ENCODE results near the gene PRRC2B. TPM values are rescaled to one million over a fixed set of nuclear protein-coding genes. Genes with fewer than 3 reads are reported as not detected.

The PRRC2B gene
- total and polyA plus RNA-seq, 8 donors: 159 to 233 (median 187) TPM

DNA sequence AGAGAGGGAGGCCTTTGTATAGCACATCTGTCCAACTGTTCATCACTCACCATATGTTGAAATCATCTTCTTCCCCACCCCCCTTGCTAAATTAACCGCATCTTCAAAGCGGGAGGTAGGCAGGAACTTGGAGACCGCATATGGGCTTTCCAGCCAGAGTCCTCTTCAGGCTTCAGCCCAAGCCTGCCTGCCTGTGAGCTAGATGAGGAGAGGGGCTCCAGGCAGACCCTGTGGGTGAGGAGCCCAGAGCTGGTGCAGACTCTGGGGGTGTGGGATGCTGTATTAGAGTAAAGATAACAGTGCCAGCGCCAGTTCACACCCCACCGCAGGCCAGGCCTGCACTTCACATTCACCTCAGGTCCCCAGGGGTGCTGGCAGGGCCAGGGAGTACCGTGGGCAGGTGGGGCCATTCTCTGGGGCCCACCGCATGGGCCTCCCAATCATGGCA lies 16.2 kb downstream of the PRRC2B start:
- intact Hi-C loops (cut with DNase I): no loop called here
- DNase-seq (peak in 1 of 4 donors; percentile 78), ATAC-seq (no peak)
- TF ChIP-seq, protein P1, sequence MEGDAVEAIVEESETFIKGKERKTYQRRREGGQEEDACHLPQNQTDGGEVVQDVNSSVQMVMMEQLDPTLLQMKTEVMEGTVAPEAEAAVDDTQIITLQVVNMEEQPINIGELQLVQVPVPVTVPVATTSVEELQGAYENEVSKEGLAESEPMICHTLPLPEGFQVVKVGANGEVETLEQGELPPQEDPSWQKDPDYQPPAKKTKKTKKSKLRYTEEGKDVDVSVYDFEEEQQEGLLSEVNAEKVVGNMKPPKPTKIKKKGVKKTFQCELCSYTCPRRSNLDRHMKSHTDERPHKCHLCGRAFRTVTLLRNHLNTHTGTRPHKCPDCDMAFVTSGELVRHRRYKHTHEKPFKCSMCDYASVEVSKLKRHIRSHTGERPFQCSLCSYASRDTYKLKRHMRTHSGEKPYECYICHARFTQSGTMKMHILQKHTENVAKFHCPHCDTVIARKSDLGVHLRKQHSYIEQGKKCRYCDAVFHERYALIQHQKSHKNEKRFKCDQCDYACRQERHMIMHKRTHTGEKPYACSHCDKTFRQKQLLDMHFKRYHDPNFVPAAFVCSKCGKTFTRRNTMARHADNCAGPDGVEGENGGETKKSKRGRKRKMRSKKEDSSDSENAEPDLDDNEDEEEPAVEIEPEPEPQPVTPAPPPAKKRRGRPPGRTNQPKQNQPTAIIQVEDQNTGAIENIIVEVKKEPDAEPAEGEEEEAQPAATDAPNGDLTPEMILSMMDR (IDR thresholded peaks at IDR 0.05): no peak
- no peaks in the 10 kb centered on the region for H3K27me3 ChIP-seq
- H3K4me3 ChIP-seq: no peak overlapping the region
- H3K4me1 ChIP-seq: peaks cover 51 to 73% of the 10 kb centered on the region in 2 donors
- no peaks in the 10 kb centered on the region for H3K9me3 ChIP-seq
- H3K27ac ChIP-seq: peak overlapping the region in 1 of 2 donors; percentile 43
- peaks cover 0 to 8% of the 10 kb centered on the region in 2 donors for H3K36me3 ChIP-seq

DNA sequence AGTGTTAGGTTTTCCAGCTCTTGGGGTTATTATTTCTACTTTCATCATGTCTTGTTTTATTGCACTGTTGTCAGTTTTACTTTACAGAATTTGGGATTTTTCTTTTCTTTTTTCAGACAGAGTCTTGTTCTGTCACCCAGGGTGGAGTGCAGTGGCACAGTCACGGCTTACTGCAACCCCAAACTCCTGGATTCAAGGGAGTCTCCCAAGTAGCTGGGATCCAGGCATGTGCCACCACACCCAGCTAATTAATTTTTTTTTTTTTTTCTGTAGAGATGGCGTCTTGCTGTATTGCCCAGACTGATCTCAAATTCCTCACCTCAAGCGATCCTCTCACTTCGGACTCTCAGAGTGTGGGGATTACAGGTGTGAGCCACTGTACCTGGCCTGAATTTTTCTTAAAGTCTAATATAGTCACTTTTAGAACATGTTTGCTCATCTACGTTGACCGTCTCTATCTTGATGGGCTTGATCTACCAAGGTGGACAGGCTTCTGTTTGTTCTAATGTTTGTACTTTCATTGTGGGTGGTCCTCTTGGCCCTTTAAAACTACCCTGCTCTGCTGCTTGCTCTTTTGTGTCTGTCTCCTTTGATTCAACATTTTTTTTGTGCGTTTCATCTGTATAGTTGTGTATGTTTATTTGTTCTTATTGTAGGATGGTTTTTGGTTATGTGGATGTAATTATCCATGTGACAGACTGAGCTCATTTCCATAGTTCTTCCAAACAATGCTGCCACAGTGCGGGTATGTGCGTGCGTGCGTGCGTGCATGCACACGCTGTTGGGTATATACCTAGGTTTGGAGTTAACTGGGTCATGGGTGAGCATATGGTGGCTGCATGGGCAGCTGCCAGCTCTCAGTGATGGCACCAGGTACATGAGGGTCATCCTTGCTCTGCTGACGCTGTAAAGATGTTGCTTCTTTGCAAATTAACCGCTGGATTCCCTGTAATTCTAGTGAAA lies 18.1 kb downstream of the PRRC2B start:
- DNase-seq (no peak), ATAC-seq (no peak)
- H3K9me3 ChIP-seq: no peaks in the 10 kb centered on the region
- peaks cover 0 to 9% of the 10 kb centered on the region in 2 donors for H3K36me3 ChIP-seq
- TF ChIP-seq, protein P1 (IDR thresholded peaks at IDR 0.05): no peak
- intact Hi-C loops (cut with DNase I): no loop called here
- H3K4me3 ChIP-seq: no peak overlapping the region
- peaks cover 32 to 64% of the 10 kb centered on the region in 2 donors for H3K4me1 ChIP-seq
- H3K27me3 ChIP-seq: no peaks in the 10 kb centered on the region
- H3K27ac ChIP-seq: no peak overlapping the region

DNA sequence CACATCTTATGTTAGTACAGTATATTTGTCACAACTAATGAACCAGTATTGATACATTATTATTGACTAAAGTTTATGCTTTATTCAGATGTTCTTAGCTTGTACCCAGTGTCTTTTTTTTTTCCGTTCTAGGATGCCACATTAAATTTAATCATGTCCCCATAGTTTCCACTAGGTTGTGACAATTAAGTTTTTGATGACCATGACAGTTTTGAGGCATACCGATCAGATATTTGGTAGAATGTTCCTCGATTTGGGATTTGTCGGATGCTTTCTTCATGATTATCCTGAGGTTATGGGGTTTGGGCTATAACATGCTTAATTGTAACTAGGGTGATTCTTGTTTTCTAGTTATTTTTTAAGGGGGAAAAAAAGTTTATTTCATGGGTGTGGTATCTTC lies 22.6 kb downstream of the PRRC2B start:
- ATAC-seq: no peak
- DNase-seq: no peak
- H3K9me3 ChIP-seq: no peaks in the 10 kb centered on the region
- no peak overlapping the region for H3K4me3 ChIP-seq
- H3K27me3 ChIP-seq: no peaks in the 10 kb centered on the region
- TF ChIP-seq, protein P1 (IDR thresholded peaks at IDR 0.05): no peak
- intact Hi-C loops (cut with DNase I): no loop called here
- peaks cover 27 to 71% of the 10 kb centered on the region in 2 donors for H3K4me1 ChIP-seq
- H3K36me3 ChIP-seq: peaks cover 0 to 9% of the 10 kb centered on the region in 2 donors
- H3K27ac ChIP-seq: peak overlapping the region in 1 of 2 donors; percentile 53

DNA sequence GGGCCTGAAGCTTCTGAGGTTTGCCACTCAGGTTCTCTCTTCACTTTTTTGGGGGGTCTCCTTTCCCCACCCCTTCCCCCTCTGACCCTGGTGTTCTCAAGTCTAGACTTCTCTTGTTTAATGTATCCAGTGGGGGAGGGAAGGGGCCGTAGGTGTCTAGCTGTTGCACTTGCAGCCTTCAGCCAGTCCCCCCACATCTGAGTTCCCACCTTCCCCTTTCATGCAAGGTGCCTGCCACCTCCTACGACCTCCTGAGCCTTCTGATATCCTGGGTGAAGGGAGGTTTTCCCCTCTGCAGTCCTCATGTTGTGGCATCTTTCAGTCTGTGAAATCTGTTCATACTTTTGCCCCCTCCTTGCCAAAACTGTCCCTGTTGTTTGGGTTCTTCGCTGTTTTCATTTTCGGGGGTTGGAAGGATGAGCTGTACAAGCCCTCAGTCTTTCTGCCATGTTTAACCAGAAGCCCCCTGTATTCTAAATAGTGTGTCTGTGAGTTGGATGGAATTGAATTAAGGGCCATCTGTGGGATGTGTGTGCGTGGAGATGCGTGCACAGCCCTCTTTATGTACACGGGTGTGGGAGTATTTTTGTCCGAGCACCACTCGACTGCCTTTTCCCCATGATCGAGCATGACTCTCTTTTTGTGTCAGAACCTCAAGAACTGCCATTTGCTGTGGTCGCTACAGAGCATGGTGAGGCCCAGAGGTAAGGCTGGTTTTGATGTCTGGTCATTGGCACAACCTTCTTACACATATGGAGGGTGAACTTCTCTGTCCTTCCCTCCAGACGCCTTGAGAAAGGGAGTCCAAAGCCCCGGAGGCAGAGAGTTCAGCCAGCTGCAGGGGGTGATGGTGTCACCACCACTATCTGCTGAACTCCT lies 23.6 kb downstream of the PRRC2B start:
- H3K9me3 ChIP-seq: no peaks in the 10 kb centered on the region
- TF ChIP-seq, protein P1 (IDR thresholded peaks at IDR 0.05): no peak
- H3K4me1 ChIP-seq: peaks cover 37 to 71% of the 10 kb centered on the region in 2 donors
- no peaks in the 10 kb centered on the region for H3K27me3 ChIP-seq
- H3K36me3 ChIP-seq: peaks cover 0 to 9% of the 10 kb centered on the region in 2 donors
- no peak overlapping the region for H3K4me3 ChIP-seq
- H3K27ac ChIP-seq: peak overlapping the region in 1 of 2 donors; percentile 53
- no peak for ATAC-seq
- no peak for DNase-seq
- intact Hi-C loops (cut with DNase I): no loop called here

Data from left lung (tissue), 10 donors.